T follicular helper cell (primary cell): ENCODE data around the gene LRP6.
"Not testable (repeated sequence)": the region's sequence is repeated elsewhere in the genome, so short reads cannot be mapped to it uniquely, and the experiment has no call there.

ENCODE experiments used
- DNase-seq: peaks from one replicate; pipeline ENCODE4 v3.0.0-alpha.2; 2020; ENCODE audit warnings: low read depth

LRP6 gene

DNA sequence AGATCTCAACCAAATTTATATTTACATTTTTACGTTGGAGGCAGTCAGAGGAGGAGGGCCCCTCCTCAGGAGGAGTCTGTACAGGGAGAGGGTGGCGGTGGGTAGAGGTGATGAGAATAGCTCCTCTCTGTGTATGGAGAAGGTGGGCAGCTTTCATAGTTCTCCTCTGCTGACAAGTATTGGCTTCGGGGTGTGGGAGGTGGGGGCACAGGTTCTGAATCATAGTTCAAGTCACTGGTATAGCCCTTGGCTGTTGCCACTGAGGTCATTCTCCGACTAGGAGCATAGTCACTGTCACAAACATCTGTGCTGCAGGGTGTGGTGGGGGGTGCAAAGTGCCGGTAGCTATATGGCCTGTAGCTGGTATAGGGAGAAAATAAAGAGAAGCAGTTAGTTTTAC lies 145.8 kb downstream of the LRP6 start:
- no peak for DNase-seq

DNA sequence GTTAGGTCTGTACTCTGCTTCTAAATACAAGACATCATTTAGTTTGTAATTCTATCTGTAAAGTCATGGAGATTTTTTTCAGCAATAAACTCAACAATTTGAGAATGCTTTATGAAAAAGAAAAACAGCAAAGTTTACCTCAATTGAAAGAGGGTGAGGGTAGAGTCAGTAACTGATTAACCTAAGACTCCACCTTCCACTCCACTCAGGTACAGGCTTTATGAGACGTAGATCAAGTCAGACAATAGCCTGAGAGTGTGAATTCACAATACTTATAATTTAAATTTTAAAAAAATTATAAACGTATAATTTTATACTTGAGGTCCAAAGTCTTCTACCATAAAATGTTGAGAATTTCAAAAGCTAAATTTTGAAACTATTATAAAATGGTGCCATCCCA lies 150.2 kb downstream of the LRP6 start:
- DNase-seq: no peak

DNA sequence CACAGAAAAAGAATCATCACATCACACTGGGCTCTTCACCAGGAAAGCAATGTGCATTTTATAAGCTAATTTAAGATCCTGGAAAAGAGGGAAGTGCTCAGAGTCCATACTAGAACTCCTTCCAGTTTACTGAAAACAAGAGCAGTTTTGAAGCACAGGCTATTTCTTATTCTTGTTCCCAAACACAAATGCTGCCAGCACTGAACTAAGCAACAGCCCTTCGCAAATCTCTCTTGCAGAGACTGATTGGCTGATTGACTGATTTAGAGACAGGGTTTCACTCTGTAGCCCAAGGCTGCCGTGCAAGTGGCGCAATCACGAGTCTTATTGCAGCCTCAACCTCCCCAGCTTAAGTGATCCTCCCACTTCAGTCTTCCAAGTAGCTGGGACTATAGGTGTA lies 151.3 kb downstream of the LRP6 start:
- no peak for DNase-seq

DNA sequence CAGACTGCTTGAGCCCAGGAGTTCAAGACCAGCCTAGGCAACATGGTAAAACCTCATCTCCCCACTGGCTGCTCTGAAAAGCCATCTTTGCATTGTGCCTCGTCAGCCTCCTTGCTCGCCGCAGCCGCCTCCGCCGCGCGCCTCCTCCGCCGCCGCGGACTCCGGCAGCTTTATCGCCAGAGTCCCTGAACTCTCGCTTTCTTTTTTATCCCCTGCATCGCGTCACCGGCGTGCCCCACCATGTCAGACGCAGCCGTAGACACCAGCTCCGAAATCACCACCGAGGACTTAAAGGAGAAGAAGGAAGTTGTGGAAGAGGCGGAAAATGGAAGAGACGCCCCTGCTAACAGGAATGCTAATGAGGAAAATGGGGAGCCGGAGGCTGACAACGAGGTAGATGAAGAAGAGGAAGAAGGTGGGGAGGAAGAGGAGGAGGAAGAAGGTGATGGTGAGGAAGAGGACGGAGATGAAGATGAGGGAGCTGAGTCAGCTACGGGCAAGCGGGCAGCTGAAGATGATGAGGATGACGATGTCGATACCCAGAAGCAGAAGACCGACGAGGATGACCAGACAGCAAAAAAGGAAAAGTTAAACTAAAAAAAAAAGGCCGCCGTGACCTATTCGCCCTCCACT lies 155.8 kb downstream of the LRP6 start:
- DNase-seq: not testable (repeated sequence)

DNA sequence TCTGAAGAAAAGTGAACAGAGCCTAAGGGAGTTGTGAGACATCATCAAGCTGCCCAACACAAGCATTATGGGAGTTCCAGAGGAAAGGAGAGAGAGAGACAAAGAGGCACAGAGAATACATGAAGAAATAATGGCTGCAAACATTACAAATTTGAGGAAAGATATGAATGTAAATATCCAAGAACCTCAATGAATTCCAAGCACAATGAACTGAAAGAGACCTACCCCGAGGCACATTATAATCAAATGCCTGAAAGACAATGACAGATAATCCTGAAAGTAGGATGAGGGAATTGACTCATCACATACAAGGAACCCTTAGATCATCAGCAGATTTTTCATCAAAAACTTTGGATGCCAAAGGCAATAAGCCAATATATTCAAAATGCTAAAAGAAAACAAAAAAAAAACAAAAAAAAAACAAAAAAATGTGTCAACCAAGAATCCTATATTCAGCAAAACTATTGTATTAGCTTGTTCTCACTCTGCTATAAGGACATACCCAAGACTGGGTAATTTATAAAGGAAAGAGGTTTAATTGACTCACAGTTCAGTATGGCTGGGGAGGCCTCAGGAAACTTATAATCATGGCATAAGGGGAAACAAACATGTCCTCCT lies 158.3 kb downstream of the LRP6 start:
- DNase-seq: no peak

DNA sequence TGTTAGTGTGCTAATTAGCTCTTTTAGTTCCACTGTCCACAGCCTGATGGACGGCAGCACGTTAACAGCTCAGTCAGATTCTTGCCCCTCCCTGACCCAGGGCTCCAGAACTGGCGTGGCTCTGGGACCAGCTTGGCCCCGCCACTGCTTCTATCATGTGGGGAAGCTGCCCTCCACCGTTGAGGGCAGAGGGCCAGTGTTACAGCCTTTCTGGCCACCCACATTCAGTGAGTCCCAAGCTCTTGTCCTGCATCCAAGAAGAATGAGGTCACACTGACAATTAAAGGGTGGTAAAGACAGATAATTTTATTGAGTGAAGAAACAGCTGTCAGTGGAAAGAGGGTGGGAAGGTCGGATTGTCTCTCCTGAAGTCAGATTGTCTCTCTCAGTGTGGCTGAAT lies 159.2 kb downstream of the LRP6 start:
- no peak for DNase-seq

DNA sequence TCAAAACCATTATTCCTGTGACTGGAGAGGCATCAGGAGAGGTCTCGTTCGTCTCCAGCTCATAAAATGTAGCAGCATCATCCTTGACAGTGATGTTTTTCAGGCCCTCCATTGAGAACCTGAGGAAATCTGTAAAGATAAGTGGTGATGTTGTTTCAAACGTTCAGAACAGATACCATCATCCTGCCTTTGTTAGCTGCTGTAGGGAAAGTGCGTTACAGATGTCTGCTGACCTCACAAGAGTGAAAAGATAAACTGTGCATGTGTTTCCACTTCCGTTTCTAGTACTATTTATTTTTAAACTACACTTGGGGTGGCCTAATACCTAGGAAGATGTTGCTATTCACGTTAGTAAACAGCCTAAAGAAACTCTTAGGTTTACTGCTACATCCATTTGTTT lies 167.7 kb downstream of the LRP6 start:
- DNase-seq: no peak

DNA sequence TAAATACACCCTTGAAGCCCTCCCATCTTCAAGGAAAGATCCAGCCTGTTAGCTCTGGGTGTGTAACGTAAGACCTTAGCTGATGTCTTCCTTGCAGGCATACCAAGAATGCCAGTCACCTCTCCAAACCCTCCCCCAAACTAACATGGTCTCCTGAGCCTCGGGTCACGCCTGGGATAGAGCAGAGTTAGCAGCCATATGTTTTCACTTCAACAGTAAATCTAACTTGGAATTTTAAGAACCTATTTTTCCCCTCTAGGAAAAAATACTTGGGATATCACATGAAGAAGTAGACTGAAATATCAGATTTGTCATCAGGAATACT lies 168.2 kb downstream of the LRP6 start:
- DNase-seq: no peak

DNA sequence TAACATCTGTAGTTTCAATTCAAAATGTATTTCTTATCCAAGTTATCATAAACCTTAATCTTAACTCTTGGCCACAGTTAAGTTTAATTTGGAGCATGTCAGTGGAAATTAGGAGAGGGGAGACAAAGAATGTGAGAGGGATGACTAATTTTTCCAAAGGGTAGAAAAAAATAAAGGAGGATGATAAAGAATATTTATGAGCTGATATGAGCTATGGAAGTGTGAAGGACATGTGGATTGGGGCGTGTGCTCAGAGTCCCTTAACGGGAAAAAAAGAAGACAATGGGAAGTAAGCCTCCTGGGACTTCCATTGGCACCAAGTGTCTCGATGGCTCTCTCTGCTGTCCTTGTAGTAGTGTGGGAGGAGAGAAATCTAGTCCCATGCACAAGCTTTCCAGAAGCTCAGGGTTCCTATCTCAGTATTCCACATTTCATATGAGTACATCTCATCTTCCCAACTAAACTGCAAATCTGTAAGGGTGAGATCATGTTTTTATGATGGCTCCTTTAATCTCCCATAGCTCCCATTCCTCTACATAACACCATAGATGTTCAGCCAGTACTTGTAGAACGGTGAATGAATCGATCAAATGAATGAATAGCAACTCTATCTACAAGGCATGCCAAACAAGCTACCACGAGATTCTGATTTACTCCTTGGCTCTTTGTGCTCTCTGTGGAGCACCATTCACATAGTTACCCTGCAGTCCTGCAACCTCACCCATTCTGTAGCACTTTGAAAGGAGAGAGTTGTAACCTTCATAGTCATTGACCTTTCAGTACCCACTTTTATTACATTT lies 168.8 kb downstream of the LRP6 start:
- DNase-seq: no peak

DNA sequence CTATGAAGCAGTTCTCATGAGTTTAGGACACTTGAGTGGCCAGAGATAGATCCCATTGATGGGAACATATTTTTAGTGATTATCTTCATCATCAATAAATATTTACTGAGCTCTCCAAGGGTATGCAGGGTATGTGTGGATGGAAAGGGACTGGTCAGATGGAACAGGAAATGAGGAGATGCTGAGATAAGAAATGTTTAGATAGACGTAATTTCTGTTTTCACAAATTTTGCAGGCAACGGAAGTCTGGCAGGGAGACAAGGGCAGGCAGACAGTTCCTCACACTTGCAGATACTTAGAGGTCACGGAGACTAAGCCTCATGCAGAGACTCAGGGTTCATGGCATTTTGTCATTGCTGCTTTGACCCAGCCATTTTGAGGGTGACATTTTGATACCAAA lies 171.8 kb downstream of the LRP6 start:
- DNase-seq: no peak

DNA sequence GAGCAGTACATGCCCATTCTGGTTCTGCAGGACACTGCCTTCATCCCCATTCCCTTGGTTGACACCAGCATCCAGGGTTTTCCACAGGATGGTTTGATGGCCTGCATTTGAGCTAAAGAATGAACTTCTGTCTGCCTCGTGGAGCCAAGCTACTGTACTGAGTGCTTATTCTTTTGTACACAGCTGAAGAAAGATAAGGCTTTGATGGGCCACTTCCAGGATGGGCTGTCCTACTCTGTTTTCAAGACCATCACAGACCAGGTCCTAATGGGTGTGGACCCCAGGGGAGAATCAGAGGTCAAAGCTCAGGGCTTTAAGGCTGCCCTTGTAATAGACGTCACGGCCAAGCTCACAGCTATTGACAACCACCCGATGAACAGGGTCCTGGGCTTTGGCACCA lies 172.4 kb downstream of the LRP6 start:
- DNase-seq: no peak

DNA sequence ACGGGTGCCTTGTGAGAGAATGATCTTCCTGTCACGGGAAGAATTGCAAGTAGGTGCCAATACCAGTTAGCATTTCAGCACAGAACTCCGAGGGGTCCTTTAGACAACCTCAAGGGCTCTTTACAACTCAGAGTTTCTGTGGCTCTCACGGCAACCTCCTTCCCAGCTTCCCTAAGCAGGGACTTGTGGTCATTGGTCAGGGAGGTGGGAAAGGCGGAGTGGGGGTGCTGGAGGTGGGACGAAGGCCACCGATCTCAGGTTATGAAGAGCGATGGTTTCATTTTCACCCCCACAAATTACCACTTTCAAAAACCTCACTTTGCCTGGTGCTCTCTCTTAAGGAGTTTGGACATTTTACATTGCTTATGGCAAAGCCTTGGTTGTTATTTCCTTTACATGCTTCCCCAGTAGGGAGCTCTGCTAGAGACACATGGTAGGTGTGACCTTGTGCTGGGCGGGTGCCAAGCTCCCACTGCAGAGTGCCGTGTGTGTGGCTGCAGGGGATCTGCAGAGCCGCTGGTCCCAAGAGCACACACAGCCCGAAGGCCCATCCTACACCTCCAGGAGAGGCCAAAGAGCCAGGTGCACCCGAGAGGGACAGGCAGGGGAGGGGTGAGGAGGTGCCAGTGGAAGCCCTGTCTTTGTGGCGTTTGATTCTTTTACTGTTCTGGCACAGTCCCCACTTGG lies 174.7 kb downstream of the LRP6 start:
- DNase-seq: no peak

DNA sequence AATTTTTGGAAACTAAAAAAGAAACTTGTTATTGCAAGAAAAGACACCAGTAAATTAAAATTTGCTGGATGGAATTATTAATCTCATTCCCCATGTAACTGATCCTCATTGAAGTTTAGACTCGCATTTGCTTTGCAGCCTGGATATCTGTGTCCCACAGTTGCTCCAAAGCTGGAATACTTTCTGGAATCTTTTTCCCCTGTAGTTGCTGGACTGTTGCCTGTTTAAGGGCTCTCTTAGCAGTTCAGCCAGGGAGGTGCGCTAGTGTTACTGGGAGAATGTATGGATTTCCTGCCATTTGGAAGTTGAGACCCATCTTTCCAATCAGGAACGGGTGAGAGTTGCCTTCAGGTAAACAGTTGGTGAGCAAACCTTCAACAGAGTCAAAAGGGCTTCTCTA lies 175.8 kb downstream of the LRP6 start:
- no peak for DNase-seq

DNA sequence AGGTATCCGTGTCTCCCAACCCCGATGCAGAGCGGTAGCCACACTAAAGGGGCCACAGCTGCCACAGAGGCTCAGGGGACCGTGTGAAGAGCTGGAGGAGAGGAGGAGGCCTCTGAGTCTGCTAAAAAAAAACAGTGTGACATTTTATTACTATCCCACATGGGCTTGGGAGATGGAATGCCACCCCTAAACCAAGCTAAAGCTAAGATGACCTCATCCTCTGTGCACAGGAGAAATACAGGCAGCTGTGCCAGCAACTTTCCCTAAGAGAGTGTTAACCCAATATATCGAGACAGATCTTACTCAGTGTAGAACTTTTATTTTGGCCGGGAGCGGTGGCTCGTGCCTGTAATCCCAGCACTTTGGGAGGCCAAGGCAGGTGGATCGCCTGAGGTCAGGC lies 178.1 kb downstream of the LRP6 start:
- no peak for DNase-seq

DNA sequence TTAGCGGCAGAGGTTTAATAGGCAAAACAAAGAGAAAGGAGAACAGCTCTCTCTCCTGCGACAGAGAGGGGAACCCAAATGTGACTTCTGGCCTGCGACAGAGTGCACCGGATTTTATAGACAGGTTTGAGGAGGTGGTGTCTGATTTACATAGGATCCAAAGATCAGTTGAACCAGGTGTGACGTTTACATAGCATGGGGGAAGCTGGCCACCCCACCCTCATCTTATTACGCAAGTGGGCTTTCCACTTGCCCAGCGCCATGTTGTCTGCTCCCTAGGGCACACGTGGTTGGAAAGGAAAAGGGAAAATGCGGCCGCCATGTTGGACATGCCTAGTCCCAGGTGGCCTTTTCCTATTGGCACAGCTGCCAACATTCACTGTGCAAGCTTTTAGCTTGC lies 178.7 kb downstream of the LRP6 start:
- no peak for DNase-seq

DNA sequence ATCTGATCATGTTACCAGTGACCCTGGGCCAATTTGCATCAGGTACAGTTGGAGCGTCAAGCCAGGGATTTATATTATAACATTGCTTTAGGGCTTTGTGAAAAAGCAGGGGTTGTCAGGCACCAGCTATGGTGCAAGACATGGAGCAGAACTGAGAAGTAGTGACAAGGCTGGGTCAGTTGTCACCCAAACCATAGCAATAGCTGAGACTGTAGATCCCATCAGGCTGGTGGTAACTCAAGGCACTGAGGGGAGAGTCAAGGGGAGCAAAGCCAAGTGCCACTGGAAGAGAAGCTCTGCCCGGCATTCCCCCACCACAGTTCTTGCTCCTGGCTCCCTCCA lies 179.2 kb downstream of the LRP6 start:
- no peak for DNase-seq

DNA sequence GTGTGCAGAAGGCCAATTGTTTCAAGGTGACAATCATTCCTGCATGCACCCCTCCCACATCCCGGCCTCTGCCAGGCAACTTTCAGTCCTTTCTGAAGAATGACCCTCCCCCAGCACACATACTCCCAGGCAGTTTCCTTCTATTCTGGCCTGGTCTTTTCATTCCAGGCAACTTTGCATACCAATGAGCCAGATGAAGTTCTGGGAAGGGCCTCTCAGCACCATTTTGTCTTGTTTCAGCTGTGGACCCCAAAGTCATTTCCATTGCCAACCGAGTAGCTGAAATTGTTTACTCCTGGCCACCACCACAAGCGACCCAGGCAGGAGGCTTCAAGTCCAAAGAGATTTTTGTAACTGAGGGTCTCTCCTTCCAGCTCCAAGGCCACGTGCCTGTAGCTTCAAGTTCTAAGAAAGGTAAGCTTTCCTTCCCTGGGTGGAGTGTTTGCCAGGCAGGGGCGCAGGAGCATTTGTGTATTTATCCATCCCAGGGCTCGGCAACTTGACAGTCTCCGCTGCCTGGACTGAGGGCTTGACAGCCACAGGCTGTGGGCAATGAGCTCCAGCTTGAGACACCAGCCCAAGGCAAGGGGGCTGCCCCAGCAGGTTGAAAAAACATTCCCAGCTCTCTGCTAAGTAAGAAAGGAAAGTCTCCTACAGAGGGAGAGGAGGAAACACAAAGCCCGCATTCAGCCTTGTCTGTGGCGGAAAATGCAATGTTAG lies 179.7 kb downstream of the LRP6 start:
- no peak for DNase-seq

DNA sequence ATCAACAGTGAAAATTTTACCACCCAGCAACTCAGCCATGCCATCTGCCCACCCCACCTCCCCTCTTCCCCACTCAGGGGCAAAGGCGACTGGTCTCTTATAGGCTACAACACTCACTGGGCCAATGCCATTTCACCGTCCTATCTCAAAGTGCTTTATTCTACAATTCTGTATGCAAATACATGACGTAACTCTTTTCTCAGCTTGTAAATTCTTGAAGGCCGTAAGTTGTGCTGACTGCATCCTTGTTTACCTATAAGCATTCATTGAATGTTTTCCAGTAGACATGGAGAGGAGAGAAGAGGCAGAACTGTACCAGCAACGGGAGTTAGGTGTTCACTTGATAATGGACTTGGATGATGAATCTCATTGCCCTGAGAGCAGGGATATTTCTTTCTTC lies 180.5 kb downstream of the LRP6 start:
- no peak for DNase-seq

DNA sequence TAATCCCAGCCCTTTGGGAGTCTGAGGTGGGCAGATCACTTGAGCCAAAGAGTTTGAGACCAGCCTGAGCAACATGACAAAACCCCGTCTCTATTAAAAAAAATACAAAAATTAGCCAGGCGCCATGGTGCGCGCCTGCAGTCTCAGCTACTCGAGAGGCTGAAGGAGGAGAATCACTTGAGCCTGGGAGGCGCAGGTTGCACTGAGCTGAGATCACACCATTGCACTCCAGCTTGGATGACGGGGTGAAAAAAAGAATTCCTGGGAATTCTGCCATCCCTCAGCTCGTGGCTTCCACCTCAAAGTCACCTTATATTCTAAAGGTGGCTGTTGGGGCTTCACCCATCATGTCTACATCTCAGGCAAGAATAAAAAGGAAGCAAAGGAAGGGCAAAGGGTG lies 183.2 kb downstream of the LRP6 start:
- no peak for DNase-seq

DNA sequence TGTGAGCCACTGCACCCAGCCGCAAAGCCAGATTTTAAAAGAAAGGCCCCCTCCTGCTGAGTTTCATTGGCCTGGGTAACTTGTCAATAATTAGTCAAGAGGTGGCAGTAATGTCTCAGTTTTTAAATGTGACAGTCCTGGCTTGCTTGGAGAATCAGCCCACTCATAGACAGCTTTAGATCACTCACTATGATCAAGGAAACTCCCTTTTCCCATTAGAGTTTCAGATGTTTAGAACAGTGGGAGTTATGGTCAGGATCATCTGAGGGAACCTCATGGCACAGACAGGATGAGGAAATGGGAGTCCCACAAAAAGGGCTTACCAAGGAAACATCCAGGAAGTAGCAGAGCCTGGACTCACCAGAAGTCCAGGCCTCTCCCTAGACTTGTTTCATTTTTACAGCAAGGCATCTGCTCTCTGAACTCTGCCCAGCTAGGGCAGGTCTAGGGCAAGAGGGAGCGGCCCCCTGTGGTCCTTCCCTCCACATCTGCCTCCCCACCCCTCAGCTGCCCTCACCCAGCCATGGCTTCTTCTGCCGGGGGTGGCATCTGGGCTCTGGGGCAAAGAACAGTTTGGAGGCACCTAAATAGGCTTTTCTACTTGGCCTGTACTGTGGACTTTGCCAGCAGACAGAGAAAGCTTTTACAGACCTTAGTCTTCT lies 184.9 kb downstream of the LRP6 start:
- DNase-seq: no peak

DNA sequence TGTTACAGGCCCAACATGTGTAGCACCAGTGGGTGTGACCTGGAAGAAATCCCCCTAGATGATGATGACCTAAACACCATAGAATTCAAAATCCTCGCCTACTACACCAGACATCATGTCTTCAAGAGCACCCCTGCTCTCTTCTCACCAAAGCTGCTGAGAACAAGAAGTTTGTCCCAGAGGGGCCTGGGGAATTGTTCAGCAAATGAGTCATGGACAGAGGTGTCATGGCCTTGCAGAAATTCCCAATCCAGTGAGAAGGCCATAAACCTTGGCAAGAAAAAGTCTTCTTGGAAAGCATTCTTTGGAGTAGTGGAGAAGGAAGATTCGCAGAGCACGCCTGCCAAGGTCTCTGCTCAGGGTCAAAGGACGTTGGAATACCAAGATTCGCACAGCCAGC lies 187.6 kb downstream of the LRP6 start:
- no peak for DNase-seq
